Urinary bladder (tissue), 4 donors: ENCODE measurements around the gene RTEL1. TPM values are rescaled to one million over a fixed set of nuclear protein-coding genes. Genes with fewer than 3 reads are reported as not detected.
A peak's percentile ranks its signal among the peaks of the same experiment; 100 is the strongest.

Experiments
- DNase-seq: peaks from one replicate; pipeline ENCODE4 v3.0.0-alpha.2; 2015; ENCODE audit errors: extremely low spot score
- H3K27ac ChIP-seq: one replicate; pipeline ENCODE4 v1.5.1; 2013; ENCODE audit warnings: low read depth, mild to moderate bottlenecking, moderate library complexity
- H3K36me3 ChIP-seq: one replicate; pipeline ENCODE4 v1.6.1; 2013; ENCODE audit warnings: mild to moderate bottlenecking, moderate library complexity; ENCODE audit not compliant: insufficient read depth
- H3K4me1 ChIP-seq: one replicate; pipeline ENCODE4 v1.6.1; 2013; ENCODE audit warnings: mild to moderate bottlenecking, moderate library complexity; ENCODE audit not compliant: insufficient read depth
- H3K4me3 ChIP-seq: one replicate; pipeline ENCODE4 v1.5.1; 2013; ENCODE audit warnings: low read depth, low read length
- WGBS: extraction: QIAGEN DNeasy Blood & Tissue Kit; methylation state at CpG from one replicate; pipeline ENCODE4 v1.1.7; 2013; 5-methylcytosine and 5-hydroxymethylcytosine counted together
- polyA plus RNA-seq: library from polyadenylated mRNA; stranded (reverse); fragments of 200-250 nt; gene quantifications from one replicate; pipeline ENCODE4 v1.2.3, GENCODE V29; 2013
- total RNA-seq: library from RNA; depleted of rRNA; stranded (reverse); fragments of >200 nt; gene quantifications from one replicate; pipeline ENCODE4 v1.2.3, GENCODE V29; 2014
- donor health status: healthy with polysubstance abuse.
- donor health status: healthy.

The RTEL1 gene
- total and polyA plus RNA-seq, 2 donors, result 12.3 to 13.3 TPM

GRCh38 chr20:63678667-63679465 lies 20.8 kb downstream of the RTEL1 start:
- H3K27ac ChIP-seq, result no peak overlapping the region
- 90% methylated on average over 38 of the region's 38 CpGs for WGBS
- no peak for DNase-seq
- H3K4me1 ChIP-seq, result no peaks in the 10 kb centered on the region
- H3K36me3 ChIP-seq, result no peaks in the 10 kb centered on the region
- H3K4me3 ChIP-seq, result no peak overlapping the region

- no peak overlapping the region for H3K27ac ChIP-seq
- WGBS, result 94% methylated on average over 19 of the region's 19 CpGs
- H3K4me1 ChIP-seq, result no peaks in the 10 kb centered on the region
- no peaks in the 10 kb centered on the region for H3K36me3 ChIP-seq
- DNase-seq, result no peak
- no peak overlapping the region for H3K4me3 ChIP-seq
These were observed 21.7 kb downstream of the RTEL1 start for GRCh38 chr20:63679799-63680305.

GRCh38 chr20:63680427-63680826 lies 22.3 kb downstream of the RTEL1 start:
- Histone ChIP-seq H3K4me3 (no peak overlapping the region), H3K27ac (no peak overlapping the region), H3K36me3 (no peaks in the 10 kb centered on the region), H3K4me1 (no peaks in the 10 kb centered on the region)
- 93% methylated on average over 13 of the region's 13 CpGs for WGBS
- no peak for DNase-seq

- Histone ChIP-seq H3K4me3 (no peak overlapping the region), H3K4me1 (no peaks in the 10 kb centered on the region), H3K36me3 (no peaks in the 10 kb centered on the region), H3K27ac (no peak overlapping the region)
- DNase-seq, result no peak
- WGBS, result 93% methylated on average over 23 of the region's 23 CpGs
These were observed 22.9 kb downstream of the RTEL1 start for GRCh38 chr20:63680857-63681608.

GRCh38 chr20:63681609-63682142 lies 23.6 kb downstream of the RTEL1 start:
- no peak for DNase-seq
- Histone ChIP-seq H3K4me1 (no peaks in the 10 kb centered on the region), H3K27ac (no peak overlapping the region), H3K36me3 (no peaks in the 10 kb centered on the region), H3K4me3 (no peak overlapping the region)
- 96% methylated on average over 13 of the region's 13 CpGs for WGBS

GRCh38 chr20:63682384-63683139 lies 24.4 kb downstream of the RTEL1 start:
- no peaks in the 10 kb centered on the region for H3K36me3 ChIP-seq
- WGBS, result 57% methylated on average over 22 of the region's 22 CpGs
- no peak overlapping the region for H3K4me3 ChIP-seq
- H3K4me1 ChIP-seq, result no peaks in the 10 kb centered on the region
- DNase-seq, result no peak
- no peak overlapping the region for H3K27ac ChIP-seq

- Histone ChIP-seq H3K36me3 (no peaks in the 10 kb centered on the region), H3K4me3 (no peak overlapping the region), H3K4me1 (no peaks in the 10 kb centered on the region), H3K27ac (no peak overlapping the region)
- DNase-seq, result no peak
- 89% methylated on average over 21 of the region's 21 CpGs for WGBS
These were observed 27.3 kb downstream of the RTEL1 start for GRCh38 chr20:63685269-63686026.

- DNase-seq, result no peak
- Histone ChIP-seq H3K4me1 (no peaks in the 10 kb centered on the region), H3K4me3 (no peak overlapping the region), H3K36me3 (no peaks in the 10 kb centered on the region), H3K27ac (peak overlapping the region; percentile 48)
- WGBS, result 87% methylated on average over 24 of the region's 24 CpGs
These were observed 28.0 kb downstream of the RTEL1 start for GRCh38 chr20:63686094-63686491.

GRCh38 chr20:63686492-63687321 lies 28.6 kb downstream of the RTEL1 start:
- Histone ChIP-seq H3K36me3 (no peaks in the 10 kb centered on the region), H3K27ac (peak overlapping the region; percentile 48), H3K4me1 (no peaks in the 10 kb centered on the region), H3K4me3 (no peak overlapping the region)
- DNase-seq, result no peak
- WGBS, result 40% methylated on average over 45 of the region's 45 CpGs

- Histone ChIP-seq H3K36me3 (no peaks in the 10 kb centered on the region), H3K4me1 (no peaks in the 10 kb centered on the region), H3K27ac (no peak overlapping the region), H3K4me3 (no peak overlapping the region)
- 88% methylated on average over 29 of the region's 29 CpGs for WGBS
- no peak for DNase-seq
These were observed 29.5 kb downstream of the RTEL1 start for GRCh38 chr20:63687419-63688178.

- no peak overlapping the region for H3K4me3 ChIP-seq
These were observed 30.3 kb downstream of the RTEL1 start for GRCh38 chr20:63688228-63689045.

More at GRCh38 chr20:63688228-63689045, 30.3 kb downstream of the RTEL1 start:
- 80% methylated on average over 31 of the region's 31 CpGs for WGBS
- H3K4me1 ChIP-seq, result no peaks in the 10 kb centered on the region
- no peak overlapping the region for H3K27ac ChIP-seq
- DNase-seq, result no peak
- H3K36me3 ChIP-seq, result no peaks in the 10 kb centered on the region
